Measurements from ENCODE around the gene R3HDM2.

R3HDM2 gene

DNA sequence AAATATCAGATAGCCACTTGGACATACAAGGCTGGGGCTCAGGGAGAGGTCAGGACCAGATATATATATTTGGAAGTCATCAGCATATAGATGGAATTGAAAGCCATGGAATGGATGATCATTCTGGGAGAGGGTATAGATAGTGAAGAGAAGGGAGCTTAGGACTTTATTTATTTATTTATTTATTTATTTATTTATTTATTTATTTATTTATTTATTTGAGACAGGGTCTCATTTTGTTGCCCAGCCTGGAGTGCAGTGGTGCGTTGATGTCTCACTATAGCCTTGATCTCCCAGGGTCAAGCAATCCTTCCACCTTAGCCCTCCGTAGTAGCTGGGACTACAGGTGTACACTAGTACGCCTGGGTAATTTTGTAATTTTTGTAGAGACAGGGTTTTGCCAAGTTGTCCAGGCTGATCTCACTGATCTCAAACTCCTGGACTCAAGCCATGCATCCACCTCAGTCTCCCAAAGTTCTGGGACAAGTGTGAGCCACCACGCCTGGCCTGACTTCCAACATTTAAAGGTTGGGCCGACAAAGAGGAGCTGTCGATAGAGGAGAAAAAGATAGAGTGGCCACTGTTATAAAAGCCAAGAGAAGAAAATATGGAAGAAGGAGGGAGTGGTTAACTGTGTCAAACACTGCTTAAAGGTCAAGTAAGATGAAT is 15.6 kb upstream of the R3HDM2 start:
- TF ChIP-seq TAF1 (IDR thresholded peaks at IDR 0.05; ENCODE audit: borderline replicate concordance, insufficient read depth, low read length) (no peak), SIN3A (IDR thresholded peaks at IDR 0.05; ENCODE audit: borderline replicate concordance, insufficient read depth, low read length) (no peak)

- TF ChIP-seq TAF1 (IDR thresholded peaks at IDR 0.05; ENCODE audit: borderline replicate concordance, insufficient read depth, low read length), result no peak
- TF ChIP-seq REST (IDR thresholded peaks at IDR 0.05; ENCODE audit: insufficient read depth in 1 of 2, low read depth in 2 of 2, low read length in 2 of 2), result no peak
- no peak for TF ChIP-seq FOXP2 (optimal IDR thresholded peaks at IDR 0.05; ENCODE audit: borderline replicate concordance, extremely low read depth, extremely low read length, insufficient read depth)
- TF ChIP-seq SIN3A (IDR thresholded peaks at IDR 0.05; ENCODE audit: borderline replicate concordance, insufficient read depth, low read length), result no peak
- no peak for TF ChIP-seq POLR2AphosphoS5 (IDR thresholded peaks at IDR 0.05; ENCODE audit: low read depth, low read length)
Measured at GRCh38 chr12:57444744-57445143, 13.9 kb upstream of the R3HDM2 start.

DNA sequence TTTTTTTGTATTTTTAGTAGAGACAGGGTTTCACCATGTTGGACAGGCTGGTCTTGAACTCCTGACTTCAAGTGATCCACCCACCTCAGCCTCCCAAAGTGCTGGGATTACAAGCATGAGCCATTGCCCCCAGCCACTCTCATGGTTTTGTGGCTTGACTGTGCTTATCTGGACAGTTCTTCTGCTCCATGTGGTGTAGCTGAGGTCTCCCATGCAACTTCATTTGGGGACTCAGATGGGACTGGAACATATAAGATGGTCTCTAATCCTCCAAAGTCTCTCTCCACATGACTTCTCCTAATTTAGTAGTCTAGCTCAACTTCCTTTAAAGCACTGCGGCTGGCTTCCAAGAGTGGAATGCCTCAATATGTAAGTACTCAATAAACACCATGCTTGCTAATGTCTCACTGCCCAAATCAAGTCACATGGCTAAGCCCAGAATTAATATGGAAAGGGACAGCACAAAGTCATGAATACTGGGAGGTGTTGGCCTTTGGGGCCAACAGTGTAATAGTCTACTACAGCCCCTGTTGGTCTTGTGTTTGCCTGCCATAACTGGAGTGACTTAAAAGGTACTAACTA is 11.1 kb upstream of the R3HDM2 start:
- TF ChIP-seq TAF1 (IDR thresholded peaks at IDR 0.05; ENCODE audit: borderline replicate concordance, insufficient read depth, low read length) (no peak), SIN3A (IDR thresholded peaks at IDR 0.05; ENCODE audit: borderline replicate concordance, insufficient read depth, low read length) (no peak), REST (IDR thresholded peaks at IDR 0.05; ENCODE audit: insufficient read depth in 1 of 2, low read depth in 2 of 2, low read length in 2 of 2) (no peak), FOXP2 (optimal IDR thresholded peaks at IDR 0.05; ENCODE audit: borderline replicate concordance, extremely low read depth, extremely low read length, insufficient read depth) (no peak), POLR2AphosphoS5 (IDR thresholded peaks at IDR 0.05; ENCODE audit: low read depth, low read length) (no peak)

DNA sequence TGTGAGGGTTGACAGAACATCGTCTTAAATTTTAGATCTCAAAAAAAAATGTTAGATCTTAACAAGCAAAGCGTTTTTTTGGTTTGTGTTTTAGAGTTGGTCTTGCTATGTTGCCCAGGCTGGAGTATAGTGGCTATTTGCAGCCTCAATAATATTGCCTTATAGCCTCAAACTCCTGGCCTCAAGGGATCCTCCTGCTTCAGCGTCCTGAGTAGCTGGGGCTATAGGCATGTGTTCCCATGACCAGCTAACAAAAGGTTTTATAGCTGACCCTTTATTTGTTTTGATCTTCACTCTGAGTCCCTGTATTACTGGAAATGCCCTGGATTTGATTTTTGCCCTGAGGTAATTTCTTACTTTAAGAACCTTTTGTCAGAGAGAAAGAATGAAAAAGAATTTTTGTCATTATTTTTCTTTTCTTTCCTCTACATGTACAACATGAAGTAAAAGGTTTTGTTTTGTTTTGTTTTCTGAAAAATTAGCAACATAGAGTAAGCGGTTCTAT is 9.0 kb upstream of the R3HDM2 start:
- TF ChIP-seq REST (IDR thresholded peaks at IDR 0.05; ENCODE audit: insufficient read depth in 1 of 2, low read depth in 2 of 2, low read length in 2 of 2), result no peak

DNA sequence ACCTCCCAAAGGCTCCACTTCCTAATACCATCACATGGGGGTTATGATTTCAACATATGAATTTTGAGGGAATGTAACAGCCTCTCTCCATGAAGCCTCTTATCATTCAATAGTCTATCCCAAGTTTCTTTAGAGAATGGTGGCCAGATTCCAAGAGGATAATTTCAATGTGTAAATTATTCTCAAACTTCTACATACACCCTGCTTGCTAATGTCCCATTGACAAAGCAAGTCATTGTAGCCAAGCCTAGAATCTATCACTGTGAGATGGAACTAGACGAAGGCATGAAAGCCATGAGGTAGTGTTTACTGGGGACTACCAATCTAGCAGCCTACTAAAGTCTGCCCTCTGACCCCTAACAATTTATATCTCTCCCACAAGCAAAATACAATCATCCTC is 7.6 kb upstream of the R3HDM2 start:
- TF ChIP-seq SIN3A (IDR thresholded peaks at IDR 0.05; ENCODE audit: borderline replicate concordance, insufficient read depth, low read length) (no peak), TAF1 (IDR thresholded peaks at IDR 0.05; ENCODE audit: borderline replicate concordance, insufficient read depth, low read length) (no peak), FOXP2 (optimal IDR thresholded peaks at IDR 0.05; ENCODE audit: borderline replicate concordance, extremely low read depth, extremely low read length, insufficient read depth) (no peak), POLR2AphosphoS5 (IDR thresholded peaks at IDR 0.05; ENCODE audit: low read depth, low read length) (no peak)

- TF ChIP-seq POLR2AphosphoS5 (IDR thresholded peaks at IDR 0.05; ENCODE audit: low read depth, low read length) (no peak), SIN3A (IDR thresholded peaks at IDR 0.05; ENCODE audit: borderline replicate concordance, insufficient read depth, low read length) (no peak), REST (IDR thresholded peaks at IDR 0.05; ENCODE audit: insufficient read depth in 1 of 2, low read depth in 2 of 2, low read length in 2 of 2) (no peak), TAF1 (IDR thresholded peaks at IDR 0.05; ENCODE audit: borderline replicate concordance, insufficient read depth, low read length) (no peak), FOXP2 (optimal IDR thresholded peaks at IDR 0.05; ENCODE audit: borderline replicate concordance, extremely low read depth, extremely low read length, insufficient read depth) (no peak)
Measured at GRCh38 chr12:57435293-57435692, 4.5 kb upstream of the R3HDM2 start.

Data from PFSK-1 (cell line).